ENCODE data around the gene SELENBP1.
"Not testable (repeated sequence)": the region's sequence is repeated elsewhere in the genome, so short reads cannot be mapped to it uniquely, and the experiment has no call there.

SELENBP1 gene

GRCh38 chr1:151396265-151396664, 23.8 kb upstream of the SELENBP1 start:
- peaks cover 15% of the 10 kb centered on the region for H3K36me3 Mint-ChIP-seq (ENCODE audit: low read depth)
- H3K4me1 Mint-ChIP-seq (ENCODE audit: low read depth), result peaks cover 18% of the 10 kb centered on the region
- not testable (repeated sequence) for H3K27me3 Mint-ChIP-seq, H3K9me3 Mint-ChIP-seq, H3K4me3 Mint-ChIP-seq, H3K27ac Mint-ChIP-seq

GRCh38 chr1:151393583-151393982, 21.1 kb upstream of the SELENBP1 start:
- Mint-ChIP-seq H3K4me1 (ENCODE audit: low read depth) (no peaks in the 10 kb centered on the region), H3K27me3 (peaks cover 4% of the 10 kb centered on the region), H3K4me3 (no peak overlapping the region), H3K9me3 (no peaks in the 10 kb centered on the region), H3K27ac (no peak overlapping the region), H3K36me3 (ENCODE audit: low read depth) (no peaks in the 10 kb centered on the region)

GRCh38 chr1:151391079-151391563, 18.6 kb upstream of the SELENBP1 start:
- Mint-ChIP-seq H3K27me3 (peaks cover 4% of the 10 kb centered on the region), H3K27ac (no peak overlapping the region), H3K4me1 (ENCODE audit: low read depth) (no peaks in the 10 kb centered on the region), H3K4me3 (no peak overlapping the region), H3K9me3 (no peaks in the 10 kb centered on the region), H3K36me3 (ENCODE audit: low read depth) (no peaks in the 10 kb centered on the region)

GRCh38 chr1:151390221-151391078, 17.9 kb upstream of the SELENBP1 start:
- H3K27me3 Mint-ChIP-seq; H3K4me1 Mint-ChIP-seq (ENCODE audit: low read depth); H3K4me3 Mint-ChIP-seq; H3K9me3 Mint-ChIP-seq; H3K27ac Mint-ChIP-seq; H3K36me3 Mint-ChIP-seq (ENCODE audit: low read depth): not testable (repeated sequence)

GRCh38 chr1:151386002-151386401, 13.5 kb upstream of the SELENBP1 start:
- H3K27ac Mint-ChIP-seq, result no peak overlapping the region
- no peaks in the 10 kb centered on the region for H3K9me3 Mint-ChIP-seq
- H3K4me1 Mint-ChIP-seq (ENCODE audit: low read depth), result no peaks in the 10 kb centered on the region
- H3K4me3 Mint-ChIP-seq, result no peak overlapping the region
- H3K36me3 Mint-ChIP-seq (ENCODE audit: low read depth), result no peaks in the 10 kb centered on the region
- peaks cover 4% of the 10 kb centered on the region for H3K27me3 Mint-ChIP-seq

- Mint-ChIP-seq H3K36me3 (ENCODE audit: low read depth) (no peaks in the 10 kb centered on the region), H3K9me3 (no peaks in the 10 kb centered on the region), H3K4me1 (ENCODE audit: low read depth) (no peaks in the 10 kb centered on the region), H3K27ac (no peak overlapping the region), H3K4me3 (no peak overlapping the region), H3K27me3 (no peaks in the 10 kb centered on the region)
These were observed 12.1 kb upstream of the SELENBP1 start for GRCh38 chr1:151384584-151384983.

- H3K36me3 Mint-ChIP-seq (ENCODE audit: low read depth), result no peaks in the 10 kb centered on the region
- no peak overlapping the region for H3K27ac Mint-ChIP-seq
- H3K27me3 Mint-ChIP-seq, result no peaks in the 10 kb centered on the region
- no peak overlapping the region for H3K4me3 Mint-ChIP-seq
- H3K4me1 Mint-ChIP-seq (ENCODE audit: low read depth), result no peaks in the 10 kb centered on the region
- H3K9me3 Mint-ChIP-seq, result no peaks in the 10 kb centered on the region
These were observed 4.8 kb upstream of the SELENBP1 start for GRCh38 chr1:151377150-151377884.

- H3K36me3 Mint-ChIP-seq (ENCODE audit: low read depth), result no peaks in the 10 kb centered on the region
These were observed 691 bp upstream of the SELENBP1 start for GRCh38 chr1:151373196-151373595.

GRCh38 chr1:151371370-151372057, 991 bp downstream of the SELENBP1 start:
- H3K36me3 Mint-ChIP-seq (ENCODE audit: low read depth), result no peaks in the 10 kb centered on the region
- no peak overlapping the region for H3K4me3 Mint-ChIP-seq

More at GRCh38 chr1:151373196-151373595, 691 bp upstream of the SELENBP1 start:
- no peaks in the 10 kb centered on the region for H3K9me3 Mint-ChIP-seq
- no peaks in the 10 kb centered on the region for H3K27me3 Mint-ChIP-seq
- no peak overlapping the region for H3K4me3 Mint-ChIP-seq
- H3K27ac Mint-ChIP-seq, result no peak overlapping the region
- H3K4me1 Mint-ChIP-seq (ENCODE audit: low read depth), result no peaks in the 10 kb centered on the region

GRCh38 chr1:151370211-151370911, 2.1 kb downstream of the SELENBP1 start:
- Mint-ChIP-seq H3K27ac (no peak overlapping the region), H3K4me3 (no peak overlapping the region), H3K9me3 (no peaks in the 10 kb centered on the region), H3K36me3 (ENCODE audit: low read depth) (no peaks in the 10 kb centered on the region), H3K4me1 (ENCODE audit: low read depth) (no peaks in the 10 kb centered on the region), H3K27me3 (no peaks in the 10 kb centered on the region)

More at GRCh38 chr1:151371370-151372057, 991 bp downstream of the SELENBP1 start:
- Mint-ChIP-seq H3K4me1 (ENCODE audit: low read depth) (no peaks in the 10 kb centered on the region), H3K9me3 (no peaks in the 10 kb centered on the region), H3K27ac (no peak overlapping the region), H3K27me3 (no peaks in the 10 kb centered on the region)

- no peaks in the 10 kb centered on the region for H3K9me3 Mint-ChIP-seq
- no peaks in the 10 kb centered on the region for H3K36me3 Mint-ChIP-seq (ENCODE audit: low read depth)
- no peaks in the 10 kb centered on the region for H3K4me1 Mint-ChIP-seq (ENCODE audit: low read depth)
- no peak overlapping the region for H3K4me3 Mint-ChIP-seq
- no peaks in the 10 kb centered on the region for H3K27me3 Mint-ChIP-seq
- H3K27ac Mint-ChIP-seq, result no peak overlapping the region
These were observed 2.9 kb downstream of the SELENBP1 start for GRCh38 chr1:151369621-151370048.

- Mint-ChIP-seq H3K27ac (no peak overlapping the region), H3K9me3 (no peaks in the 10 kb centered on the region), H3K36me3 (ENCODE audit: low read depth) (no peaks in the 10 kb centered on the region), H3K4me3 (no peak overlapping the region), H3K4me1 (ENCODE audit: low read depth) (no peaks in the 10 kb centered on the region), H3K27me3 (no peaks in the 10 kb centered on the region)
These were observed 3.2 kb downstream of the SELENBP1 start for GRCh38 chr1:151369302-151369610.

- Mint-ChIP-seq H3K4me1 (ENCODE audit: low read depth) (no peaks in the 10 kb centered on the region), H3K36me3 (ENCODE audit: low read depth) (no peaks in the 10 kb centered on the region), H3K4me3 (no peak overlapping the region), H3K9me3 (peaks cover 2% of the 10 kb centered on the region), H3K27ac (no peak overlapping the region), H3K27me3 (no peaks in the 10 kb centered on the region)
These were observed 3.9 kb downstream of the SELENBP1 start for GRCh38 chr1:151368393-151369301.
